ENCODE measurements around the gene SUSD4.
"Not testable (repeated sequence)": the region's sequence is repeated elsewhere in the genome, so short reads cannot be mapped to it uniquely, and the experiment has no call there.

The SUSD4 gene

GRCh38 chr1:223253916-223254315 lies 110.1 kb downstream of the SUSD4 start:
- DNase-seq (ENCODE audit: low read depth, low spot score): no peak
- ChIA-PET CTCF (no interaction called here), POLR2A (no interaction called here)
- H3K4me3 ChIP-seq (ENCODE audit: low read depth, low read length): no peak overlapping the region
- TF ChIP-seq CTCF (IDR thresholded peaks at IDR 0.05; ENCODE audit: insufficient read depth, low read length, missing control alignments): no peak

- H3K4me3 ChIP-seq (ENCODE audit: low read depth, low read length); POLR2A ChIA-PET; DNase-seq (ENCODE audit: low read depth, low spot score); CTCF ChIA-PET: not testable (repeated sequence)
These were observed 112.6 kb downstream of the SUSD4 start for GRCh38 chr1:223251387-223251786.

- POLR2A ChIA-PET: no interaction called here
These were observed 113.4 kb downstream of the SUSD4 start for GRCh38 chr1:223250632-223251015.

GRCh38 chr1:223249854-223250631 lies 113.9 kb downstream of the SUSD4 start:
- H3K4me3 ChIP-seq (ENCODE audit: low read depth, low read length): no peak overlapping the region
- ChIA-PET CTCF (interaction anchor here (1.2 kb wide), 1 partner anchor 116 kb away, joined by 3 read pairs; no protein-coding TSS in a partner anchor), POLR2A (no interaction called here)
- no peak for DNase-seq (ENCODE audit: low read depth, low spot score)
- TF ChIP-seq CTCF (IDR thresholded peaks at IDR 0.05; ENCODE audit: insufficient read depth, low read length, missing control alignments): no peak

More at GRCh38 chr1:223250632-223251015, 113.4 kb downstream of the SUSD4 start:
- no peak for DNase-seq (ENCODE audit: low read depth, low spot score)
- no peak for TF ChIP-seq CTCF (IDR thresholded peaks at IDR 0.05; ENCODE audit: insufficient read depth, low read length, missing control alignments)
- no peak overlapping the region for H3K4me3 ChIP-seq (ENCODE audit: low read depth, low read length)
- CTCF ChIA-PET: interaction anchor here (1.2 kb wide), 1 partner anchor 117 kb away, joined by 3 read pairs; no protein-coding TSS in a partner anchor

GRCh38 chr1:223248770-223249140 lies 115.2 kb downstream of the SUSD4 start:
- POLR2A ChIA-PET: no interaction called here
- CTCF ChIA-PET: no interaction called here
- no peak overlapping the region for H3K4me3 ChIP-seq (ENCODE audit: low read depth, low read length)
- DNase-seq (ENCODE audit: low read depth, low spot score): no peak
- TF ChIP-seq CTCF (IDR thresholded peaks at IDR 0.05; ENCODE audit: insufficient read depth, low read length, missing control alignments): no peak

- CTCF ChIA-PET: interaction anchor here (0.9 kb wide), 1 partner anchor 107 kb away, joined by 3 read pairs; no protein-coding TSS in a partner anchor
These were observed 115.8 kb downstream of the SUSD4 start for GRCh38 chr1:223248001-223248769.

More at GRCh38 chr1:223248001-223248769, 115.8 kb downstream of the SUSD4 start:
- POLR2A ChIA-PET: no interaction called here
- TF ChIP-seq CTCF (IDR thresholded peaks at IDR 0.05; ENCODE audit: insufficient read depth, low read length, missing control alignments): no peak
- no peak overlapping the region for H3K4me3 ChIP-seq (ENCODE audit: low read depth, low read length)
- no peak for DNase-seq (ENCODE audit: low read depth, low spot score)

Measured in AG04449 (cell line).